Neural progenitor cell (in vitro differentiated cells): ENCODE data around the gene ENOSF1. TPM values are rescaled to one million over a fixed set of nuclear protein-coding genes. Genes with fewer than 3 reads are reported as not detected.

Experiments used
- DNase-seq: peaks from one replicate; pipeline ENCODE4 v3.0.0-alpha.2; 2016; ENCODE audit warnings: low spot score
- H2AFZ ChIP-seq: fragments of 200-600 bp; sonication (generic); replicated peaks from 2 replicates; pipeline ENCODE4 v1.6.1; 2016; ENCODE audit warnings: antibody characterized with exemption
- H3F3A ChIP-seq: fragments of 200-600 bp; sonication (generic); 2 replicates; pipeline ENCODE4 v1.6.1; 2016; ENCODE audit warnings: antibody characterized with exemption, low read depth
- H3K27ac ChIP-seq: fragments of 200-600 bp; sonication (generic); 2 replicates; pipeline ENCODE4 v1.5.1; 2016; ENCODE audit warnings: mild to moderate bottlenecking
- H3K27me3 ChIP-seq: fragments of 200-600 bp; sonication (generic); 2 replicates; pipeline ENCODE4 v1.6.1; 2016; ENCODE audit warnings: mild to moderate bottlenecking, moderate library complexity
- H3K36me3 ChIP-seq: fragments of 200-600 bp; sonication (generic); 2 replicates; pipeline ENCODE4 v1.5.1; 2016
- H3K4me1 ChIP-seq: fragments of 200-600 bp; sonication (generic); 2 replicates; pipeline ENCODE4 v1.6.1; 2016; ENCODE audit warnings: mixed run types
- H3K4me2 ChIP-seq: fragments of 200-600 bp; sonication (generic); 2 replicates; pipeline ENCODE4 v1.6.1; 2016
- H3K4me3 ChIP-seq: fragments of 200-600 bp; sonication (generic); 2 replicates; pipeline ENCODE4 v1.5.1; 2016
- H3K79me2 ChIP-seq: fragments of 200-600 bp; sonication (generic); 2 replicates; pipeline ENCODE4 v1.6.1; 2016; ENCODE audit warnings: low read depth
- H3K9ac ChIP-seq: fragments of 200-600 bp; sonication (generic); 2 replicates; pipeline ENCODE4 v1.6.1; 2016
- H3K9me3 ChIP-seq: fragments of 200-600 bp; sonication (generic); 2 replicates; pipeline ENCODE4 v1.5.1; 2016; ENCODE audit warnings: low read depth
- H4K20me1 ChIP-seq: fragments of 200-600 bp; sonication (generic); 2 replicates; pipeline ENCODE4 v1.6.1; 2016; ENCODE audit warnings: low read depth
- H3K27ac Mint-ChIP-seq: 3 replicates; pipeline ENCODE4 v1.8.0; 2021; ENCODE audit warnings: mixed read lengths
- H3K27me3 Mint-ChIP-seq: 2 replicates; pipeline ENCODE4 v1.8.0; 2022; ENCODE audit warnings: low read depth, mild to moderate bottlenecking, inconsistent platforms, moderate library complexity, mixed read lengths; ENCODE audit not compliant: insufficient read depth
- H3K36me3 Mint-ChIP-seq: 3 replicates; pipeline ENCODE4 v1.8.0; 2021; ENCODE audit warnings: mixed read lengths
- H3K4me1 Mint-ChIP-seq: 3 replicates; pipeline ENCODE4 v1.8.0; 2021; ENCODE audit warnings: mixed read lengths
- H3K4me3 Mint-ChIP-seq: 3 replicates; pipeline ENCODE4 v1.8.0; 2021; ENCODE audit warnings: mild to moderate bottlenecking, moderate library complexity, mixed read lengths
- H3K9me3 Mint-ChIP-seq: 3 replicates; pipeline ENCODE4 v1.8.0; 2020; ENCODE audit warnings: mixed read lengths
- EZH2 ChIP-seq: fragments of 200-600 bp; sonication (generic); IDR thresholded peaks from 2 replicates; pipeline ENCODE4 v1.6.1; 2017; ENCODE audit warnings: antibody characterized with exemption, mild to moderate bottlenecking, moderate library complexity
- EZH2phosphoT487 ChIP-seq: fragments of 200-600 bp; sonication (generic); IDR thresholded peaks from 2 replicates; pipeline ENCODE4 v1.6.1; 2017; ENCODE audit warnings: antibody characterized with exemption
- total RNA-seq: library from RNA; depleted of rRNA; stranded (reverse); fragments of >200 nt; gene quantifications from 2 replicates; pipeline ENCODE4 v1.2.3, GENCODE V29; 2015; ENCODE audit warnings: low replicate concordance
- TF ChIP-seq, protein P1 (sequence below): fragments of 200-600 bp; sonication (generic); IDR thresholded peaks from 2 replicates; pipeline ENCODE4 v1.5.1; 2017; ENCODE audit warnings: antibody characterized with exemption, mild to moderate bottlenecking

Gene ENOSF1
- total RNA-seq, 1 donor from 2014 or later, result 29.7 TPM

DNA sequence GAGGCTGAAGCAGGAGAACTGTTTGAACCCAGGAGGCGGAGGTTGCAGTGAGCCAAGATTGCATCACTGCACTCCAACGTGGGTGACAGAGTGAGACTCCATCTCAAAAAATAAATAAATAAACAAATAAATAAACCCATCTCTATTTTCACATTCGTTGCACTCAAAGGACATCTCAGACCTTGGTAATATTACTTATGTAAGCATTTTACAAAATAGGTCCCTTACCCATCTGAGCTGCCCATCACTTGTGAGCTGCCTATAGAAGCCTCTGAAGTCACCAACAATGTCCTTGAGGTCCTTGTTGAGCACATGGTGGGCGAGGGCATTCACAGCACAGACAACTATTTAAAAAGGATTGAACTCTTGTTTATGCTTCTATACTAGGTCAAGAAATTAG is 15.4 kb downstream of the ENOSF1 start:
- H3K27ac ChIP-seq, result no peak overlapping the region
- no peaks in the 10 kb centered on the region for H3K79me2 ChIP-seq
- DNase-seq, result no peak
- Mint-ChIP-seq H3K4me3 (no peak overlapping the region), H3K27me3 (no peaks in the 10 kb centered on the region), H3K4me1 (peaks cover 12% of the 10 kb centered on the region), H3K9me3 (no peaks in the 10 kb centered on the region), H3K27ac (no peak overlapping the region), H3K36me3 (peaks cover 17% of the 10 kb centered on the region)
- H3K4me1 ChIP-seq, result no peaks in the 10 kb centered on the region
- no peak overlapping the region for H3K9ac ChIP-seq
- no peaks in the 10 kb centered on the region for H3K36me3 ChIP-seq
- no peaks in the 10 kb centered on the region for H3K9me3 ChIP-seq
- TF ChIP-seq EZH2phosphoT487 (no peak), EZH2 (no peak)
- TF ChIP-seq, protein P1, sequence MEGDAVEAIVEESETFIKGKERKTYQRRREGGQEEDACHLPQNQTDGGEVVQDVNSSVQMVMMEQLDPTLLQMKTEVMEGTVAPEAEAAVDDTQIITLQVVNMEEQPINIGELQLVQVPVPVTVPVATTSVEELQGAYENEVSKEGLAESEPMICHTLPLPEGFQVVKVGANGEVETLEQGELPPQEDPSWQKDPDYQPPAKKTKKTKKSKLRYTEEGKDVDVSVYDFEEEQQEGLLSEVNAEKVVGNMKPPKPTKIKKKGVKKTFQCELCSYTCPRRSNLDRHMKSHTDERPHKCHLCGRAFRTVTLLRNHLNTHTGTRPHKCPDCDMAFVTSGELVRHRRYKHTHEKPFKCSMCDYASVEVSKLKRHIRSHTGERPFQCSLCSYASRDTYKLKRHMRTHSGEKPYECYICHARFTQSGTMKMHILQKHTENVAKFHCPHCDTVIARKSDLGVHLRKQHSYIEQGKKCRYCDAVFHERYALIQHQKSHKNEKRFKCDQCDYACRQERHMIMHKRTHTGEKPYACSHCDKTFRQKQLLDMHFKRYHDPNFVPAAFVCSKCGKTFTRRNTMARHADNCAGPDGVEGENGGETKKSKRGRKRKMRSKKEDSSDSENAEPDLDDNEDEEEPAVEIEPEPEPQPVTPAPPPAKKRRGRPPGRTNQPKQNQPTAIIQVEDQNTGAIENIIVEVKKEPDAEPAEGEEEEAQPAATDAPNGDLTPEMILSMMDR, result no peak
- H3K4me2 ChIP-seq, result no peak overlapping the region
- no peak overlapping the region for H2AFZ ChIP-seq
- peaks cover 4% of the 10 kb centered on the region for H4K20me1 ChIP-seq
- H3K27me3 ChIP-seq, result no peaks in the 10 kb centered on the region
- no peaks in the 10 kb centered on the region for H3F3A ChIP-seq
- H3K4me3 ChIP-seq, result no peak overlapping the region

DNA sequence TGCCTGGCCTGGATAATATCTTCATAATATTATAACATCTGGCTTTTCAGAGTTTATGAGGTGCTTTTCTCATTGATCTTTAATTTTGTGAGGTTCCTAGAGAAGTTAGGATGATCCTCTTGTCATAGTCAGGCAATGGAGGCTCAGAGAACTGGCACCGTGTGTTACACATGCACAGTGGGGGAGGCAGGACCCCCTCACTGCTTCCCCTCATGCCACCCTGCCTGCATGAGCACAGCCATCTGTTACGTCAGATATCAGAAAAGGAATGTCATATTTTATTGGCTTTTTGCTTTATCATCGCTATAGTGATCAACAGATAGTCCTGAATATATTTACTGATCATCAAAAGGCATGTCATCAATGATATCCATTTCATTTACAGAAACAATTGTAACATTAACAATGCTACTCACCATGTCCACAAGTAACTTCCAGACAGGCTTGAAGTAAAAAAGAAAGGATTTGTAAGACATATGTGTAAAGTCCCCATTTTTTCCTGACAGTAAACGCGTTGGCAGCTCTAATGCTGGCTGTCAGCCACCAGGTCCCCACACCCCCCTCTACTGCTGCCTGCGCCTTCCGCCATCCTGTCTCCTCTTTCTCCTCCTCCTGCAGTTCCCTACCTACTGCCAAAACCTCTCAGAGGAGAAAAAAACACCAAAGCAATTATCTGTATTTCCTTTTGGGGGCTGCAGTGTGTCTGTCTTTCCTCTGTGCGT is 18.8 kb downstream of the ENOSF1 start:
- H3K36me3 Mint-ChIP-seq, result peaks cover 18% of the 10 kb centered on the region

DNA sequence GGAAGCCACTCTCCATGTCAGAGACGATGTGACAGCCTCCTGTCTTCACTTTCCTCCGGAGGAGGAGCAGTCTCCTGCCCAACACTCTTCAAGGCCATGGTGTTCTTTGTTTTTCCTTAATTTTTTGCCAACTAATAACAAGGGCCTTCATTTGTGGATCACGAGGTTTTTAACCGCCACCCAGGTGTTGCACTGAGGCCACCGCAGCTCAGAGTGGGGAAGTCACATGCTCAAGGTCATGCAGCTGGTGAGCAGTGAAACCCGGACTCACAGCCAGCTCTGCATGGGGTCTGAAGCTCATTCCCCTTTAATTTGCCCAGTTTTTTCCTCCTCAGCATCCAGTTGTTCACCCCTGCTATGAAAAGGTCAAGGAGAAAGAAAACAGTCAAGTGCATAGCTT is 19.6 kb downstream of the ENOSF1 start:
- Mint-ChIP-seq H3K36me3 (peaks cover 18% of the 10 kb centered on the region), H3K27me3 (no peaks in the 10 kb centered on the region), H3K4me1 (peaks cover 12% of the 10 kb centered on the region), H3K27ac (no peak overlapping the region), H3K4me3 (no peak overlapping the region), H3K9me3 (no peaks in the 10 kb centered on the region)
- peaks cover 17% of the 10 kb centered on the region for H4K20me1 ChIP-seq
- peaks cover 4% of the 10 kb centered on the region for H3F3A ChIP-seq
- H3K4me1 ChIP-seq, result no peaks in the 10 kb centered on the region
- H3K27ac ChIP-seq, result no peak overlapping the region
- H3K79me2 ChIP-seq, result no peaks in the 10 kb centered on the region
- H3K27me3 ChIP-seq, result peaks cover 25% of the 10 kb centered on the region
- no peaks in the 10 kb centered on the region for H3K36me3 ChIP-seq
- no peak overlapping the region for H3K9ac ChIP-seq
- H2AFZ ChIP-seq, result no peak overlapping the region
- no peaks in the 10 kb centered on the region for H3K9me3 ChIP-seq
- no peak overlapping the region for H3K4me3 ChIP-seq
- DNase-seq, result no peak
- TF ChIP-seq, protein P1, result no peak
- TF ChIP-seq EZH2phosphoT487 (no peak), EZH2 (no peak)
- no peak overlapping the region for H3K4me2 ChIP-seq

More for the DNA sequence above, 18.8 kb downstream of the ENOSF1 start:
- no peak overlapping the region for H3K9ac ChIP-seq
- H3K9me3 ChIP-seq, result no peaks in the 10 kb centered on the region
- TF ChIP-seq, protein P1, result no peak
- TF ChIP-seq EZH2phosphoT487, result no peak
- no peak for TF ChIP-seq EZH2
- H3K4me2 ChIP-seq, result no peak overlapping the region
- Mint-ChIP-seq H3K4me1 (peaks cover 12% of the 10 kb centered on the region), H3K9me3 (no peaks in the 10 kb centered on the region), H3K4me3 (no peak overlapping the region), H3K27me3 (no peaks in the 10 kb centered on the region), H3K27ac (no peak overlapping the region)
- peaks cover 17% of the 10 kb centered on the region for H3K27me3 ChIP-seq
- DNase-seq, result no peak
- H2AFZ ChIP-seq, result no peak overlapping the region
- no peaks in the 10 kb centered on the region for H3K4me1 ChIP-seq
- no peaks in the 10 kb centered on the region for H3K36me3 ChIP-seq
- H3F3A ChIP-seq, result peaks cover 4% of the 10 kb centered on the region
- no peak overlapping the region for H3K27ac ChIP-seq
- no peaks in the 10 kb centered on the region for H3K79me2 ChIP-seq
- H4K20me1 ChIP-seq, result peaks cover 10% of the 10 kb centered on the region
- no peak overlapping the region for H3K4me3 ChIP-seq
